NB4 (cell line): ENCODE results near the gene MOCS2.

Experiments used
- DNase-seq: peaks from one replicate; pipeline ENCODE4 v3.0.0; 2010; ENCODE audit warnings: low read depth
- H3K4me3 ChIP-seq: one replicate; pipeline ENCODE4 v1.5.1; 2011; ENCODE audit warnings: mild to moderate bottlenecking, low read depth, low read length, moderate library complexity
- CTCF ChIP-seq: IDR thresholded peaks from one replicate; pipeline ENCODE4 v1.5.1; 2012; ENCODE audit warnings: low read depth, low read length
- MAX ChIP-seq: IDR thresholded peaks from 2 replicates; pipeline ENCODE4 v1.6.1; 2011; ENCODE audit warnings: low read depth, low read length
- MYC ChIP-seq: IDR thresholded peaks from 2 replicates; pipeline ENCODE4 v1.6.1; 2011; ENCODE audit warnings: low read depth, low read length
- POLR2A ChIP-seq: IDR thresholded peaks from 2 replicates; pipeline ENCODE4 v1.6.1; 2011; ENCODE audit warnings: mild to moderate bottlenecking; ENCODE audit not compliant: insufficient read length; ENCODE audit errors: extremely low read depth

Gene MOCS2

GRCh38 chr5:53083927-53084326 lies 25.6 kb downstream of the MOCS2 start:
- TF ChIP-seq CTCF, result no peak
- no peak for TF ChIP-seq MAX
- TF ChIP-seq POLR2A, result no peak
- TF ChIP-seq MYC, result no peak
- no peak for DNase-seq
- H3K4me3 ChIP-seq, result no peak overlapping the region

GRCh38 chr5:53080271-53080670 lies 29.3 kb downstream of the MOCS2 start:
- no peak for TF ChIP-seq POLR2A
- TF ChIP-seq MAX, result no peak
- TF ChIP-seq MYC, result no peak
- TF ChIP-seq CTCF, result no peak
- H3K4me3 ChIP-seq, result no peak overlapping the region
- DNase-seq, result no peak

GRCh38 chr5:53076014-53076583 lies 33.5 kb downstream of the MOCS2 start:
- TF ChIP-seq CTCF, result no peak
- no peak for TF ChIP-seq MYC
- TF ChIP-seq MAX, result no peak
- TF ChIP-seq POLR2A, result no peak
- DNase-seq, result no peak
- no peak overlapping the region for H3K4me3 ChIP-seq

GRCh38 chr5:53073348-53073747 lies 36.2 kb downstream of the MOCS2 start:
- no peak overlapping the region for H3K4me3 ChIP-seq
- no peak for TF ChIP-seq CTCF
- no peak for TF ChIP-seq MYC
- TF ChIP-seq POLR2A, result no peak
- DNase-seq, result no peak

- no peak overlapping the region for H3K4me3 ChIP-seq
- TF ChIP-seq CTCF (no peak), MYC (no peak), POLR2A (no peak), MAX (no peak)
- DNase-seq, result no peak
Measured at GRCh38 chr5:53071738-53072137, 37.8 kb downstream of the MOCS2 start.

GRCh38 chr5:53071298-53071697 lies 38.3 kb downstream of the MOCS2 start:
- TF ChIP-seq CTCF, result no peak
- no peak for TF ChIP-seq MAX
- no peak for TF ChIP-seq POLR2A
- TF ChIP-seq MYC, result no peak
- no peak for DNase-seq
- H3K4me3 ChIP-seq, result no peak overlapping the region
